GM18517 (cell line): ENCODE data around the gene SYNE2.
A peak's percentile ranks its signal among the peaks of the same experiment; 100 is the strongest.

Source experiments
- ATAC-seq: cut with Tn5 transposase; IDR thresholded peaks from one replicate; pipeline ENCODE4 v1.9.1; 2021; ENCODE audit warnings: mild to moderate bottlenecking, moderate library complexity; ENCODE audit not compliant: unreplicated experiment

SYNE2 gene

DNA sequence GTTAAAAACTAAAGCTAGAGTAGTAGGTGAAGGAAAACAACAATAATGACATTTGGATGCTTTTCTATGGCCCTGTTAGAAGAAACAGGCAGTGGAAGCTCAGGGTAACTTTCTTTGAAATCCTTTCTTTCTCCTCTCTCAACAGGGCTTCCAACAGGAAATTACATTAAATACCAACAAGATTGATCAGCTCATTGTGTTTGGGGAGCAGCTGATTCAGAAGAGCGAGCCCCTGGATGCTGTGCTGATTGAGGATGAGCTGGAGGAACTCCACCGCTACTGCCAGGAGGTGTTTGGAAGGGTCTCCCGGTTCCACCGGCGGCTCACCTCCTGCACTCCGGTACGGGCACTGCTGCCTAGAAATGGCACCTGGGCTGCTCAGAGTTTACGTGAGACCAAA, 359.9 kb downstream of the SYNE2 start:
- ATAC-seq = no peak

DNA sequence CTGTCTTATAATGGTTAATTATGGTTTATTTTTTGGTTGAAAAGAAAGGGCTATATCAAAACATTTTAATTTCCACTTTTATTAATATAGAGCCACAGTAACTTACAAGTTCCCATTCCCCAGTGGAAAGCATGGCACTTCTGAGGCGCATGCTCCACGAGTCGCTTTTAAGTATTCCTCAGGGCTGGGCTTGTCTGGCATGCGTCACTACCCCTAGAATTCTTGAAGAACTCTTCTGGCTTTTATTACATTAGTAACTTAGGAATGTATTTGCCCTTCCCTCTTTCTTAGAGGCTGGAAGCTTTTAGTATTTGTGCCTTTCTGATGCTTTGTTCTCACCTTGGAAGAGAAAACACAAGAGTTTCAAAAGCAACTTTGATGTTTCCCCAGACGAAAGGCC, 360.3 kb downstream of the SYNE2 start:
- ATAC-seq = no peak

DNA sequence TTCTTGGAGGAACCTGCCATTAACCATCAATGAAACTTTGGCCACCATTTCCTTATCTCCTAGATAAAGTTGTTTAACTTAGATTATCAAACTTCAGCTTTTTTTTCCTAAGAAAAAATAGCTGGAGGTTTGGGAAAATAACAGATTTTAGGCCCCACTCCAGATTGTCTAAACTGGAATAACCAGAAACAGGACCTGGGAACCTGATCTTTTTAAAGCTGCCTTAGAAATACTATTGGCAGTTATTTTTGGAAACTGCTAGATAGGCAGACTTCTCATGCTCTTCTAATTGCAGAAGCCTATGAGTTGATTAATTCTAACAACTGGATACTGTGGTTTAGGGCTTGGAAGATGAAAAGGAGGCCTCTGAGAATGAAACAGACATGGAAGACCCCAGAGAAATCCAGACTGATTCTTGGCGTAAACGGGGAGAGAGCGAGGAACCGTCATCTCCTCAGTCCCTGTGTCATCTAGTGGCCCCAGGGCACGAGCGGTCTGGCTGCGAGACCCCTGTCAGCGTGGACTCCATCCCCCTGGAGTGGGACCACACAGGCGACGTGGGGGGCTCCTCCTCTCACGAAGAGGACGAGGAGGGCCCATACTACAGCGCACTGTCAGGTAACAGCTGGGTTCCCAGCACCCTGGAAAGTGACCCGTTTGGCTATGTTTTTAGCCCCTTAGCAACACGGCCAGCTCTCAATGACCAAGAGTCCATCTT, 361.2 kb downstream of the SYNE2 start:
- ATAC-seq = no peak

DNA sequence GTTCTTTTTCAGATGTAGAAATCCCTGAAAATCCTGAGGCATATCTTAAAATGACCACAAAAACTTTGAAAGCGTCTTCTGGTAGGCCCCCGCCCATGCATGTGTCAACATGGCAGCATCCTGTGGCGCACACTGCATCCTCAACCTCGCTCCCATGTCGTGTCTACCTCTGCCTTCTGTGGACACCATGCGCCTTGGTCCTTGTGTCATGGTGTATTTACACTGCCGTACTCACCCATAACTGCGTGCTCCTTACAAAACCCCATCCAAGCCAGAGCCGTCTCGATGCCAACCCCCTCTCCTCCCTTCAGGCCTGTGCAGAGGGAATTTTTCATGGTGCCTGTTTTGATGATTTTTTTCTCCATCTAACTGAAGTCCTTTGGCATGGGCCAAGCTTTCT, 362.5 kb downstream of the SYNE2 start:
- ATAC-seq = no peak

DNA sequence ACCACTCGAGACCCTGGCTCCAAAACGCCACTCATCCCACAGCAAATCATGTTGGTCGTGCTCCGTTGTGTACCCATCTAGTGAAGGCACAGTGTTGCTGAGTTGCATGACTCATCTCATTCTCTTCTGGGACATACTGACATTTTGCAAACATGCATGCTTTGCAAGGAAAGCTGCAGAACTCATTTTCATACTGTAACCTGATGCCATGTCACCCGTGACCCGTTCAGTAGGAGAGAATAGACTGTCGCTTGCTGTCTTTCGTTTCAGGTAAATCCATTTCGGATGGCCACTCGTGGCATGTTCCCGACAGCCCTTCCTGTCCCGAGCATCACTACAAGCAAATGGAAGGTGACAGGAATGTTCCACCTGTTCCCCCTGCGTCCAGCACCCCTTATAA, 363.2 kb downstream of the SYNE2 start:
- ATAC-seq = no peak

DNA sequence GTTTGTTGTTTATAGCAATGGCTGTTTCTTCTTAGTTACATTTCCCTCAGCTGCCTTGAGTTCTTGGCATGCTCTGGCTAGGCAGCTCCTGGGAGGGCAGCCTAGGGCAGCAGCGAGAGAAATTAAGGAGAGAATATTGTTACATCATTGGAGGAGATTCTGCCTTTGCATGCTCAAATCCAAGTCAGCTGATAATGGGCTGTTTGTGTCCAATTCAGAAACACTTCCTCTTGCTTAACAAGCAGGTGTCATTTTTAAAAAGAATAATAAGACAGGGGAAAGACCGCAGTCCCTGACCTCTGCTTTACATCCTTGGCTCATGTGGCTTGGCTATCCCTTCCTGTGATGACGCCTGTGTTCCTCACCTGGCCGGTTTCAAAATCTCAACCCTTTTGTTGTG, 364.5 kb downstream of the SYNE2 start:
- no peak for ATAC-seq

DNA sequence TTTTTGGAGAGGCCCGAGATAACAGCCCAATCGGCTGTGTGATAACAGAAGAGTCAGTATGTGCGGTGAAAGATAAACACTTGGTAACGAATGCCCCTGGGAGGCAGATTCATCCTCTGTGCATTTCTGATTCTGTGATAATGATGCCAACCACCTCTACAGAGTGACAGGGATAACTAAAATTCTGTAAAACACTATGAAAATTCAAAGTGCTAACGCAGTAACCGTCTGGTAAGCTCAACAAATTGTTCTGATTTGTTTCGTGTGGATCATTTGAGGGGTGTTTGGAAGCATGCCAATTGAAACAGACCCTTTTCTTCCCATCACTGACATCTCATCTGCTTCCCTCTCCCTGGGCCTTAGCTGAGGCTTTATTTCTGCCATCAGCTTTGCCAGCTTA, 365.0 kb downstream of the SYNE2 start:
- ATAC-seq = no peak

DNA sequence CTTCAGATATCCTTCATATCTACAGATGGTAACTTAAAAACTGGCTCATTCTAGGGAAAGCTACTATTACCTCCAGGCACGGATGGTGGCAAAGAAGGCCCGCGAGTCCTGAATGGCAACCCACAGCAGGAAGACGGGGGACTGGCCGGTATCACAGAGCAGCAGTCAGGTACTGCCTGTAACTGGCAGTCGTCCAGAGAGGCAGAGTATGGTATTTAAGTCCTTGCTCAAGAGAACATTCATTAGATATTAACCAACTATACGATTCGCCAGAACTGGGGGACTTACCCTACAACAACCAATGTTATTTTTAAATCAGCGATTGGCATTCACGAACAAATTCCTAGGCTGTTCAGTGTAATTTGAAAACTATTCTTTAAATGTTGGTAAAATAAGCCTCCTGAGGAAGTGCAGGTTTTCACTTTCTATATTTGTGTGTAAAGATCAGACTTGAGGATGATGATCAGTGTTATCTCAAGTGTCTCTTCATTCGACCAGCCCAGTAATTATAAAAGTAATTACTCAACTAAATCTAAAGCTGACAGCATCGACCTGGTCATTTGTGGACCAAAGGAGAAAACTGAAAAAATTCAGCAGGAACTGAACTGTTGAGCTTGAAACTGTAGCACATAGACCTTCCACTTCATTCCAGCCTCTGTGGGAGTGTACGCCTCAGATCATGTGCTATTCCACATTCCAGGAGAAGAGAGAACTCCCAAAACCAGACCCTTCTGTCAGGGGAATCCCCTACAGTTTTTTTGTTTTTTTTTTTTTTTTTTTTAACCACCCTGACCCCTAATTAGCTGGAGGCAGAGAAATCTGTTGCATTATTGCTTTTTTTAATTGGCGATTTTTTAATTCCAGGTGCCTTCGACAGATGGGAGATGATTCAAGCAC, 365.8 kb downstream of the SYNE2 start:
- no peak for ATAC-seq

DNA sequence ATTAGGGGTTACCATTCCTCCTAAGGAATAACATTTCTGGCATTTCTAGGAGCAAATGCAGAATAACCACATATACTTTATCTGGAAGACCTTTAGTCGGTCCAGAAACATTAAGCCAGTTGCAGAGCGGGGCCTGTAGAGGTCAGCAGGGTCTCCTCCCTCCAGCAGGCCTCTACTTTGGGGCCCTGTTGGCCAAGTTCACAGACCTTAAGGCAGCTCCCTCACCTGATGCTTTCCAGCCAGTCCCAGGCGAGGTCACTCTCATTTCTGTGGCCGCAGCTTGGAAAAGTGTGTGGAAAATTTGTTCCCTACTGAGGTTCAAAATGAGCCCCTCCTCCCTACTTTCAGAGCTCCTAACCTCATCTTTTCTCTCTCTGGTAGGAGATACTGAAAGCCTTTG, 367.3 kb downstream of the SYNE2 start:
- no peak for ATAC-seq

DNA sequence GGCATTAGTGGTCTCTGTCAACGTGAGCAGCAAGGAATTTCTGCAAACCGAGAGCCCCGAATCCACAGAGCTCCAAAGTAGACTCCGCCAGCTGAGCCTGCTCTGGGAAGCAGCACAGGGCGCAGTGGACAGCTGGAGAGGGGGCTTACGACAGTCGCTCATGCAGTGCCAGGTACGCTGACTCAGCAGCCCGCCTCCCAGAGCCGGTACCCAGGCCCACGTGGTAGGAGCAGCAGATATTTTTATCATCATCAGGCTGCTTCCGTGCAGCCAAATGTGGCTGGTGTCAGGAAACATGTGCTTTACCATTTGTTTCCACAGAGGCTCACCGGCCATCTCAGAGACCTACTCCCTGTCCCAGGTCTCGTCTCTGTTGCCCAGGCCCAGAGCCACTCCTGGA, 367.7 kb downstream of the SYNE2 start:
- no peak for ATAC-seq

DNA sequence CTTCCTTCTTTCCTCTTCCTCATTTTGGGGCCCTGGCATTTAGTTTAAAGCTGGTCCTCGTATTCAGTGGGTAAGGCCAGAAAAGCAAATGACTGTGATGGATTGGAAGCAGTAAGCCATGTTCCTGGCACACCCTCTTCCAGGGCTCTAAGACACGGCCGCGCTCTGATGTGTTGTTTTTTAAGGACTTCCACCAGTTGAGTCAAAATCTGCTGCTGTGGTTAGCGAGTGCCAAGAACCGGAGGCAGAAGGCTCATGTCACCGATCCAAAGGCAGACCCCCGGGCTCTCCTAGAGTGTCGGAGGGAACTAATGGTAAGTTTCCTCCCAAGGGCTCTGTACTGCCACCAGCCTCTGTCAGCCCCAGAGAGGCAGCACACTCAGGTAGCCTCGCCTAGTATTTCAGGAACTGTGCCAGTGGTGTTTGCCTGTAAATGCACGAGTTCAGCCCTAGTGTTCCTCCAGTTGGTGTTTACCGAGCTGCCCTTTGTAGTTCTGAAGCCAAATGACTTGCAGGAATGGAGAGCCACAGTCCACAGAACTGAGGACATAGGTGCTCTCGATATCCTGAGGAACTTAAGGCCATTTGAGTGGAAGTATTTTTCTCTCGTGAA, 368.7 kb downstream of the SYNE2 start:
- no peak for ATAC-seq

DNA sequence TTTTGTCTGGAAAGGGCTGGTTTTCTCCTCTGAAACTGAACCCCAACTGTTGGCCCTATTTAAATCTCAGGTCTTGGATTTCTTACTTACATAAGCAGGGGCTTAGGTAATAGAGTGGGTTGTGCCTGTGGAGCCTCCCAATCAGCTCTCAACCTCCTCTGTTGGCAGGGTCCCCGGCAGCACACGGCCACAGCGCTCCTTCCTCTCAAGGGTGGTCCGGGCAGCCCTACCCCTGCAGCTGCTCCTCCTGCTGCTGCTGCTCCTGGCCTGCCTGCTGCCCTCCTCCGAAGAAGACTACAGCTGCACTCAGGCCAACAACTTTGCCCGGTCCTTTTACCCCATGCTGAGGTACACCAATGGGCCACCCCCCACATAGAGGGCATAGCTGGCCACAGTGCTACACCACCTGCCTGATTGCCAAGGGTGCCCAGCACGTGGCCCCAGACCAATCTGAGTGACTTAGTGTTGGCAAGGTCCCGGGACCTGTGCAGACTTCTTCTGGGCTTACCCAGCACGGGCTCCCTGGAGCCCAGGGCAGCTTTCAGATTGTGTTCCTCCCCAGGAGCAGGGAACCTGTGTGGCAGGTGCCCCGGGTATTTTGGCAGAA, 372.4 kb downstream of the SYNE2 start:
- no peak for ATAC-seq

DNA sequence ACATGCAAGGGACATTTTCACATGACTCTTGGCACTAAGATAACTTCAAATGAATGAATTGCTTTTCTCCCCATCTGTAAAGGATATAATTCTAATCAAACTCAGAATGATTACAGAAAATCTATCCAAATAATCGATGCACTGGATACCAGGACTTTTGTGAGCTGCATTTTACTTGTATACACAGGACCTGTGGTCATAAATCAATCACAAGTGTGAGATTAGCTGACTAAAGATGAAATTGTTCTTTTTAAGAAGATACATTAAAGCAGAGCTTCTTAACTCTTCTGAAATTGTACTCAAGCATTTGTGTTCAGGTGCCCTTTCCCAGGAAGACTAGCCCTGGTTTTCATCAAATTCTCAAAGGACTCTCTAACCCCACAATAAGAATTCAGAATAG, 375.1 kb downstream of the SYNE2 start:
- ATAC-seq = no peak

DNA sequence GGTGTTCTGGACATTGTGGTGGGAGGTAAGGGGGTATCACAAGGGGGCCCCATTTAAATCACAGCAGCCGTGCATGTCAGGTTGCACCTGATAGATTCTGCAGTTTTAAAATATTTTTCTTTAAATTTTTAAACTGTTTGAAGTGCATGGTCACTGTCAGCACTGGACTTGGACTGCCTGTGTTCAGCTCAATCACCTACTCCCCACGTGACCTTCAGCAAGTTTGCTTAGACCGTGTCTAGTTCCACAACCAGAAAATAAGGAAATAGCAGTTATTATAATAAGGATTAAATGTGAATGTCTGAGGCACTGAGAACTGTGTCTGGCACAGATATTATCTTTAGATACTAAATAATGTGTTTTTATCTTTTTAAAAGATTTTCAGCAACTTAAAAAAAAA, 376.7 kb downstream of the SYNE2 start:
- no peak for ATAC-seq

DNA sequence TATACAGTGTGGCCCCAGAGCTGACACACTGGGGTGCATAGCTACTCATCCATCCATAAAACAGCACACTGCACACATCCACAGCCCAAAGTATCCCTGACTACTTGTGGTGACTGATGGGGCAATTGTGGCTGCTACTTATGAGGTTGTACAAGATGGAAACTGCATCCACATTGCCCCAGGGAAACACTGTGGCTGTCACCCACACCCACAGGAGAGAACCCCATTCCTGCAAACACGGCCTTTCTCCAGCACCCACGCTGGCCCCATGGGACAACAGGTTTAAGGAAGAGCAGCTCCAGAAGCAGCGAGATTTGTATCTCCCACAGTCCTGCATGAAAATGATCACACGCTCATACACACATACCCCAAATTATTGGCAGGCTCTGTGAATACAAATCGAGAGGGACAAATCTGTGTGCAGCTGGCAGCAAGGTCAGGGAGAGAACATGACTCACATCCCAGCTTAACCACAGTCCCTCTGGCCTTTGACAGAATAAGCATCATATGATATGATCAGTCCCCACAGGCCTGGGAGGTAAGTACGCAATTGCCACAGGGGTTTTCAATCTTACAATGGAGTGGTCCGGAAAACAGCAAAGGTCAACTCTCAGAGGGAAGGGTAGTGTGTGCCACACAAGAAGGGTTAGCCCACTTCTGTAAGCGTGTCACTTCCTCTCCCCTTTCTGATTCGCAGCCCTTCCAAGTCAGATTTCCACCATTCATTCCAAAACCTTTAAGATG, 379.5 kb downstream of the SYNE2 start:
- peak; percentile 22 for ATAC-seq

DNA sequence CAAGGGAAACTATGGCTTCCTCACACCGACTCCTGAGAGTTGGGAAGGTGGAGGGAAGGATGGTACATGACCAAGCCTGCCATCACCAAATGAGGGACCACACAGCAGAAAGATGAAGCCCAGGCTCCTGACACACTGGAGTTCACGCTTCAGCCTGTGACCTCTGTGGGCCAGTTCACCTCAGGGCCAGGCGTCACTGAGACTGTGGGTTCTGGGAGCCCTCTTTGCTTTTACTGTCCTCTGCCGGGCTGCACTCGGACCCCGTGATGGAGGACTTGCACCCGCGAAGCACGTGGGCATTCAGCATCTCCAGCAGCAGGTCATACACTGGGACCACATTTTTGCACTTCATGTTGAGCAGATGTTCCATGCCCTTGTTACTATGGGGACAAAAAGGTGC, 380.1 kb downstream of the SYNE2 start:
- no peak for ATAC-seq

DNA sequence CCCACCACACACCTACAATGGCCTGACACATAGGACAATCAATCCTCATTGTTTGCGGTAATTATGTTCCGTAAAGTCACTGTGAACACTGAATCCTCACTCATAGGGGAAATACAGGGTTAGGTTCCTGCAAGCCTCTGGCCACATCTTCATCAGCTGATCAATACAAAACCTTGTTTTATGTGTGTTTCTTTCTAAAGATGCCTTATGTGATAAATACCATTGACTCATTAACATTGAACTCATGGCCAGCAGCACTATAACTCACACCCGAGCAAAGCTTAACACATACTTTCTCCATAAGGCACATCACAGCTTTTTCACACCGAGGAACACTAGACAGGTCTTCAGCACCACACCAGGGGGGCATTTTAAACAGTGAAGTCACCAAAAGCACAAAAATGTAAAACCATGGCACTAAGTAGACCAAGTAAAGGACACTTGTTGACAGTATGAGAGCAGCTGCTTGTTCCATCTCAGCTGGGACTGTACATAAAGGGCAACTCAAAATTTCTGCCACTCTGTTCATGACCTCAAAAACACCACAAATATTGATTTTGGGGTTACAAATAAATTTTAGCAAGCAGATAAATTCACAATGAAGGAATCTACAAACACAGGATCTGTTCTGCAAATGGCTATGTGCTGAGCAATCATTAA, 380.9 kb downstream of the SYNE2 start:
- ATAC-seq = no peak

DNA sequence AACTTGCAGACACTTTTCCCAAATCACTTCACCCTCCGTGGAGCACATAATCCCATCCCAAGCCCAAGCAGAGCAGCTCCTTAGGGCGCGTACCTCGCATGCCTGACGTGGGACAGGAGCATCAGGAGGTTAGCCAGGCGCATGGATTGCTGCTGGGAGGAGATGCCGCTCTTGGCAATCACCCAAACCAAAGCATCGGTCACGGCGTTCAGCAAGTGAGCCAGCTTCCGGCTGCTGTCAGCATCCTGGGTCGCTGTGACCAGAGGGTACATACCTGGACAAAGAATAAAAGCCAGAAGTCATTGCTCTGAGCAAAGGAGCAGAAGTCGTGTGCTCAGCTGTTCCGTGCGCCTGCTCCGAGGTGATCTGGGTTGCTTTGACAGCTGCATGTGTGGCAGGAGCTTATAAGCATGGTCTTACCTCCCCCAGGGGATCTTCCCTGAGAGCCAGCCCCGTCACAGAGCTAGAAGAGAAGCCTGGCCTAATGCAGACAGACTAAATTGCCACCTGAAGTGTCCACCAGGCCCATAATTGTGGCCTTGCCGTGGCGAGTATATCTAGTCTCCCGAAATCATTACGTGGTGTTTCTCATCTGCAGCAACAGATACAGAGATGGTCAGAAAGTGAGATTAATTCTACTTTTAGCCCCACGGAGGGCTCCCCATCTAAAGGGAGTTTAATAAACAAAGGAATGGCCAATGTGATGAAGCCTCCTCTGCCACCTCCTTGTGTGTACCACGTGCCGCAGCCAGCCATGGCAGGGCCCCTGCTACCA, 382.3 kb downstream of the SYNE2 start:
- ATAC-seq = no peak
